CD4-positive, alpha-beta memory T cell (primary cell): Measurements from ENCODE around the gene RAB15. TPM values are rescaled to one million over a fixed set of nuclear protein-coding genes. Genes with fewer than 3 reads are reported as not detected.

Experiments
- CTCF ChIA-PET: fragments of 350-600 bp; sonication (Branson Sonifier 250); formaldehyde crosslinking; loops from one replicate; lab custom pipeline; 2021; ENCODE audit warnings: inconsistent platforms; ENCODE audit not compliant: partially characterized antibody; lab: Charles Lee
- POLR2A ChIA-PET: fragments of 350-600 bp; sonication (Branson Sonifier 250); formaldehyde crosslinking; loops from one replicate; lab custom pipeline; 2021; ENCODE audit not compliant: partially characterized antibody; lab: Charles Lee
- DNase-seq, 5 donors: peaks; one replicate each; pipeline versions ENCODE4 v3.0.0 to v3.0.0-alpha.2; 2020 to 2022; ENCODE audit warnings: mixed read lengths in 1 of 5
- H3K27ac ChIP-seq: one replicate; pipeline ENCODE4 v1.7.0; 2013; ENCODE audit warnings: low read depth, low read length
- H3K27me3 ChIP-seq: 2 replicates; pipeline ENCODE4 v1.7.0; 2013; ENCODE audit warnings: mild to moderate bottlenecking, low read length, moderate library complexity; ENCODE audit not compliant: insufficient read depth
- H3K36me3 ChIP-seq: 2 replicates; pipeline ENCODE4 v1.7.0; 2013; ENCODE audit warnings: mild to moderate bottlenecking, low read length, moderate library complexity; ENCODE audit not compliant: insufficient read depth
- H3K4me1 ChIP-seq: 2 replicates; pipeline ENCODE4 v1.7.0; 2013; ENCODE audit warnings: mild to moderate bottlenecking, low read length, moderate library complexity; ENCODE audit not compliant: insufficient read depth
- H3K4me3 ChIP-seq, 2 donors: one replicate each; pipeline ENCODE4 v1.7.0; 2013; ENCODE audit warnings: low read length in 2 of 2, mild to moderate bottlenecking in 1 of 2
- H3K9me3 ChIP-seq, 2 donors: one replicate each; pipeline ENCODE4 v1.7.0; 2013; ENCODE audit warnings: low read length in 2 of 2, control low read depth in 1 of 2; ENCODE audit not compliant: control insufficient read depth in 1 of 2
- H3K27ac Mint-ChIP-seq, 7 donors: one replicate each; pipeline ENCODE4 v1.8.0; 2020 to 2021; ENCODE audit warnings: mixed read lengths in 7 of 7, mild to moderate bottlenecking in 6 of 7, inconsistent platforms in 3 of 7, moderate library complexity in 3 of 7
- H3K27me3 Mint-ChIP-seq, 2 donors: one replicate each; pipeline ENCODE4 v1.8.0; 2020 to 2021; ENCODE audit warnings: mixed read lengths in 2 of 2
- H3K36me3 Mint-ChIP-seq, 2 donors: one replicate each; pipeline ENCODE4 v1.8.0; 2020 to 2021; ENCODE audit warnings: mixed read lengths in 2 of 2, inconsistent platforms in 1 of 2, mild to moderate bottlenecking in 1 of 2
- H3K4me1 Mint-ChIP-seq, 4 donors: one replicate each; pipeline ENCODE4 v1.8.0; 2020 to 2021; ENCODE audit warnings: mixed read lengths in 4 of 4, mild to moderate bottlenecking in 1 of 4
- H3K4me3 Mint-ChIP-seq, 8 donors: one replicate each; pipeline ENCODE4 v1.8.0; 2020 to 2021; ENCODE audit warnings: mixed read lengths in 8 of 8, mild to moderate bottlenecking in 7 of 8, moderate library complexity in 6 of 8, inconsistent platforms in 3 of 8
- H3K9me3 Mint-ChIP-seq, 8 donors: one replicate each; pipeline ENCODE4 v1.8.0; 2020 to 2021; ENCODE audit warnings: mixed read lengths in 8 of 8, mild to moderate bottlenecking in 5 of 8, inconsistent platforms in 3 of 8, moderate library complexity in 1 of 8
- intact Hi-C: fragments of 100-400 bp; cut with micrococcal nuclease; formaldehyde crosslinking; loops from one replicate; pipeline ENCODE4 v1.15.1; 2023
- polyA plus RNA-seq, 2 donors: library from polyadenylated mRNA; unstranded; fragments of 300-500 nt; fragmentation: Illumina TruSeq; gene quantifications; one replicate each; pipeline ENCODE4 v1.2.3, GENCODE V29; 2021
- total RNA-seq, 2 experiments: library from RNA; stranded (reverse); gene quantifications; one replicate each; pipeline ENCODE4 v1.2.3, GENCODE V29; 2021

Gene RAB15
- total and polyA plus RNA-seq, 4 experiments from 2014 or later, result 2.3 to 6.7 (median 5.3) TPM

DNA sequence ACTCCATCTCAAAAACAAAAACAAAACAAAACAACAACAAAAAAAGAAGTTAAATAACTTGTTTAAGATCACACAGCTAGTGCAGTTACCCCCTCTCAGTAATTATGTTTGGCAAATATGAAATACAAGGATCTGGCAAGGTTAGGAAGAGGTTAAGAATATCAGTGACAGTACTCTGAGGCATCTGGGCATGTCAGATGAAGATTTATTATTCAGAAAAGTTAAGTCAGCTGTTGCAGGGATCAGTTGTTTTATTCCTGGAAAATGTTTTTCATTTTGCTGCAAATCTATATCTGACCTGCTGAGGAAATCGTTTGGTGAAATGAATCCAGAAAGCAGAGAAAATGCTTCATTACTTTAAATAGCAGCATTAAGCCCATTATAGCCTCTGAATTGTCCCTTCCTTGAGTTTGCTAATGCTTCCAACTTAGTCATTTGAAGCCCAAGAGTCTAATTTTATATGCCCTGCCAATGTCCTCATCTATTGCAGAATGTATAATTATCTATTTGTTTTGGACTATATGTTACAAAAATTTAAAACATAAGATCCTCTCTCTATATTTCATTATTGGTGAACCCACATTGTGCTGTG lies 37.7 kb downstream of the RAB15 start:
- CTCF ChIA-PET, result interaction anchor here (1.4 kb wide), 1 partner anchor 8 kb away, joined by 3 read pairs; the partner anchor contains the start of gene GPX2
- Mint-ChIP-seq H3K9me3 (no peaks in the 10 kb centered on the region), H3K27ac (peak overlapping the region in 6 of 7 donors; percentile 14 to 86 (median 36)), H3K4me1 (peaks cover 36 to 66% (median 48%) of the 10 kb centered on the region in 4 donors), H3K36me3 (peaks cover 57 to 69% of the 10 kb centered on the region in 2 donors), H3K4me3 (no peak overlapping the region), H3K27me3 (no peaks in the 10 kb centered on the region)
- Histone ChIP-seq H3K27ac (no peak overlapping the region), H3K4me3 (no peak overlapping the region), H3K36me3 (peaks cover 38% of the 10 kb centered on the region), H3K27me3 (no peaks in the 10 kb centered on the region), H3K9me3 (no peaks in the 10 kb centered on the region), H3K4me1 (peaks cover 49% of the 10 kb centered on the region)
- intact Hi-C loops, result no loop called here
- POLR2A ChIA-PET, result no interaction called here
- no peak for DNase-seq

- ChIA-PET CTCF (interaction anchor here (1.3 kb wide), 1 partner anchor 17 kb away, joined by 4 read pairs; no protein-coding TSS in a partner anchor), POLR2A (interaction anchor here (1.6 kb wide), 1 partner anchor 18 kb away, joined by 7 read pairs; the partner anchor contains the start of gene CHURC1)
- Mint-ChIP-seq H3K4me3 (no peak overlapping the region), H3K27me3 (no peaks in the 10 kb centered on the region), H3K27ac (peak overlapping the region in 4 of 7 donors; percentile 50 to 65 (median 52)), H3K9me3 (no peaks in the 10 kb centered on the region), H3K36me3 (peaks cover 46 to 53% of the 10 kb centered on the region in 2 donors), H3K4me1 (peaks cover 25 to 49% (median 35%) of the 10 kb centered on the region in 4 donors)
- no peaks in the 10 kb centered on the region for H3K27me3 ChIP-seq
- intact Hi-C loops, result no loop called here
- no peak for DNase-seq
- peaks cover 70% of the 10 kb centered on the region for H3K4me1 ChIP-seq
- H3K9me3 ChIP-seq, result no peaks in the 10 kb centered on the region
- H3K27ac ChIP-seq, result no peak overlapping the region
- H3K36me3 ChIP-seq, result peaks cover 30% of the 10 kb centered on the region
- no peak overlapping the region for H3K4me3 ChIP-seq
Observed at GRCh38 chr14:64932231-64932630, 39.9 kb downstream of the RAB15 start.

GRCh38 chr14:64931123-64931522 lies 41.0 kb downstream of the RAB15 start:
- peaks cover 26 to 46% (median 37%) of the 10 kb centered on the region in 4 donors for H3K4me1 Mint-ChIP-seq
- no peaks in the 10 kb centered on the region for H3K9me3 Mint-ChIP-seq
- peaks cover 45 to 52% of the 10 kb centered on the region in 2 donors for H3K36me3 Mint-ChIP-seq
- H3K27ac Mint-ChIP-seq, result peak overlapping the region in 4 of 7 donors; percentile 53 to 95 (median 76)
- H3K27ac ChIP-seq, result peak overlapping the region; percentile 19
- peaks cover 34% of the 10 kb centered on the region for H3K36me3 ChIP-seq
- H3K4me1 ChIP-seq, result peaks cover 78% of the 10 kb centered on the region
- no peak overlapping the region for H3K4me3 ChIP-seq
- H3K9me3 ChIP-seq, result no peaks in the 10 kb centered on the region
- DNase-seq, result no peak
- H3K27me3 Mint-ChIP-seq, result no peaks in the 10 kb centered on the region
- CTCF ChIA-PET, result interaction anchor here (1.3 to 1.5 kb wide), 2 partner anchors 11 to 16 kb away, joined by 3 to 4 read pairs; partner anchors contain the start of gene GPX2
- POLR2A ChIA-PET, result interaction anchor here (0.9 to 1.6 kb wide), 2 partner anchors 16 to 17 kb away, joined by 4 to 7 read pairs; partner anchors contain the start of gene CHURC1
- H3K4me3 Mint-ChIP-seq, result peak overlapping the region in 1 of 8 donors; percentile 34
- intact Hi-C loops, result no loop called here
- no peaks in the 10 kb centered on the region for H3K27me3 ChIP-seq

DNA sequence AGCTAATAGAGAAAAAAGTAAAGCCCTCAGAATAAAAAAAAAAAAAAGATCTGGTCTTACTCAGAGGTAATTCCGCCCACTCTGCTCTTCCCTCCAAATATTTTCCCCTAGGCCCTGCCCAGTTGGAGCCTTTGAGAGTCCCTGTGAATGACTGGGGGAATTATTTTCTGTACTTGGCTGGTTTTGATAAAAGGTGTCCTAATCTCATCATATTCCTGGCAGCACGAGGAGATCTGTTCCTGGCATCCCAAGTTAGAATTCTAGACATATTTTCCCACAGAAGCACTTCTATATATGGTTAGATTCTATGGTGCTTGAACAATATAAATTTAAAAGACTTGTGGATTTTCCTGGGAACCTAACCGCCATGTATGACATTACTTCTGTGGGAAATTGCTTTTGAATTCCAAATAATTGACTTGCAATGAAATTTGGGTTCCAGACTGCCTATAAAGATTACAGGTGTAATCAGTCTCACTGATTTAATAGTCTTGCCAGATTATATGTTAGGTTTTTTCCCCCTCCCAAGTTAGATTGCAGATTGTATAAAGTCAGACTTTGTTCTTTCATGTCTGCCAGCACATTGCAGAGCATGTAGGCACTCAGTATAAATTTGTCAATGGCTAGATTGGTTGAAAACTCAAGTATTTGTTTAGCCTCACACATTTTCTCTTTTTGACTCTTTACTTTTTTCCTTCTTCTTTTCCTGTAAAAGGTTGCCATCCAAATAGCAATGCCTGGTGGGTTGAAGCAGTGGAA lies 41.9 kb downstream of the RAB15 start:
- H3K4me3 ChIP-seq, result no peak overlapping the region
- Mint-ChIP-seq H3K27me3 (no peaks in the 10 kb centered on the region), H3K4me1 (peaks cover 20 to 40% (median 31%) of the 10 kb centered on the region in 4 donors), H3K27ac (peak overlapping the region in 3 of 7 donors; percentile 68 to 95 (median 88)), H3K36me3 (peaks cover 46 to 52% of the 10 kb centered on the region in 2 donors), H3K4me3 (peak overlapping the region in 6 of 8 donors; percentile 10 to 68 (median 56)), H3K9me3 (no peaks in the 10 kb centered on the region)
- CTCF ChIA-PET, result interaction anchor here (1.5 kb wide), 1 partner anchor 12 kb away, joined by 3 read pairs; the partner anchor contains the start of gene GPX2
- POLR2A ChIA-PET, result interaction anchor here (0.6 to 0.9 kb wide), 2 partner anchors 8 to 15 kb away, joined by 4 read pairs; no protein-coding TSS in a partner anchor
- peaks cover 40% of the 10 kb centered on the region for H3K36me3 ChIP-seq
- peak overlapping the region; percentile 19 for H3K27ac ChIP-seq
- no peaks in the 10 kb centered on the region for H3K27me3 ChIP-seq
- H3K9me3 ChIP-seq, result no peaks in the 10 kb centered on the region
- intact Hi-C loops, result no loop called here
- DNase-seq, result no peak
- peaks cover 76% of the 10 kb centered on the region for H3K4me1 ChIP-seq

GRCh38 chr14:64929014-64929359 lies 43.1 kb downstream of the RAB15 start:
- no peak overlapping the region for H3K4me3 Mint-ChIP-seq
- peaks cover 82% of the 10 kb centered on the region for H3K4me1 ChIP-seq
- peak overlapping the region; percentile 56 for H3K27ac ChIP-seq
- no peaks in the 10 kb centered on the region for H3K27me3 Mint-ChIP-seq
- H3K27ac Mint-ChIP-seq, result no peak overlapping the region
- POLR2A ChIA-PET, result interaction anchor here (0.9 to 7.0 kb wide), 3 partner anchors 8 to 13 kb away, joined by 3 to 111 read pairs (median 3); partner anchors contain the start of gene CHURC1
- peaks cover 17 to 37% (median 27%) of the 10 kb centered on the region in 4 donors for H3K4me1 Mint-ChIP-seq
- H3K36me3 Mint-ChIP-seq, result peaks cover 42 to 50% of the 10 kb centered on the region in 2 donors
- H3K36me3 ChIP-seq, result peaks cover 41% of the 10 kb centered on the region
- peak overlapping the region in 1 of 2 donors; percentile 30 for H3K4me3 ChIP-seq
- H3K9me3 Mint-ChIP-seq, result no peaks in the 10 kb centered on the region
- peak in 1 of 5 donors; percentile 9 for DNase-seq
- intact Hi-C loops, result loop anchor here (2.0 to 5.0 kb wide), 2 partner anchors 58 to 1387 kb away; partner anchors contain the start of genes FNTB and PPP2R5E
- CTCF ChIA-PET, result interaction anchor here (1.5 to 4.3 kb wide), 2 partner anchors 38 to 106 kb away, joined by 3 to 23 read pairs; no protein-coding TSS in a partner anchor
- H3K9me3 ChIP-seq, result no peaks in the 10 kb centered on the region
- no peaks in the 10 kb centered on the region for H3K27me3 ChIP-seq

DNA sequence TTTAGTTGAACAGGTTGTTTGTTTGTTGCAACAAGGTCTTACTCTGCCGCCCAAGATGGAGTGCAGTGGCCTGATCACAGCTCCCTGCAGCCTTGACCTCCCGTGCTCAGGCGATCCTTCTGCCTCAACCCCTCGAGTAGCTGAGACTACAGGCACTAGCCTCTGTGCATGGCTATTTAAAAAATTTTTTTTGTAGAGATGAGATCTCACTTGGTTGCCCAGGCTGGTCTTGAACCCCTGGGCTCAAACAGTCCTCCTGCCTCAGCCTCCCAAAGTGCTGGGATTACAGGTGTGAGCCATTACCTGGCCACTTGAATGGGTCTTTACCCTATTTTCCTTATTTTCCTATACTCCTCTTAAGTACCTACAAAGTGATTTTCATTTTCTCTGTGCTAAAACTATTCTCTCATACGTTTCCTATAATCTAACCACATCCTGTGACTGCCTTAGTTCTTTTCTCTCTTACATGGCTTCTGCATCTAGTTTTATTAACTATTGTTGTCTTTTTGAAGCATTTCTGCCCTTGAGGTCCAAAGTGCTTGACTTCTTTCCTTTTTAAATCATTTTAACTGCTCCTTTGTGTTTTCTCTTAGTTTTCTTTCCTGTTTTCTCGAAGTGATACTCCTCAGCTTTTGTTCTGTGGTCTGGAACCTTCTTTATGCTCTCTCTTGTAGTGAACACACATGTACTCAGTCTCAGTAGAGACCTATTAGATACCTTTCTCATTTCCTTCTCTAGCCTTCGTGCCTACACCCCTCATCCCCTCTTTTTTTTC lies 43.7 kb downstream of the RAB15 start:
- DNase-seq, result peak in 4 of 5 donors; percentile 42 to 63 (median 55)
- H3K4me3 Mint-ChIP-seq, result no peak overlapping the region
- Histone ChIP-seq H3K4me1 (peaks cover 86% of the 10 kb centered on the region), H3K4me3 (peak overlapping the region in 1 of 2 donors; percentile 30), H3K27ac (peak overlapping the region; percentile 56), H3K36me3 (peaks cover 40% of the 10 kb centered on the region), H3K9me3 (no peaks in the 10 kb centered on the region), H3K27me3 (no peaks in the 10 kb centered on the region)
- no peaks in the 10 kb centered on the region for H3K27me3 Mint-ChIP-seq
- H3K4me1 Mint-ChIP-seq, result peaks cover 21 to 38% (median 30%) of the 10 kb centered on the region in 4 donors
- ChIA-PET CTCF (interaction anchor here (1.5 to 4.3 kb wide), 4 partner anchors 8 to 105 kb away, joined by 3 to 23 read pairs (median 4); no protein-coding TSS in a partner anchor), POLR2A (interaction anchor here (0.8 to 7.0 kb wide), 6 partner anchors 8 to 59 kb away, joined by 3 to 111 read pairs (median 4); partner anchors contain the start of gene CHURC1)
- H3K27ac Mint-ChIP-seq, result no peak overlapping the region
- H3K9me3 Mint-ChIP-seq, result no peaks in the 10 kb centered on the region
- intact Hi-C loops, result loop anchor here (1.0 to 5.0 kb wide), 3 partner anchors 14 to 1386 kb away; partner anchors contain the start of genes CHURC1, FNTB and PPP2R5E
- peaks cover 42 to 49% of the 10 kb centered on the region in 2 donors for H3K36me3 Mint-ChIP-seq
